GM18867 (cell line): ENCODE results near the gene GAGE2A.
"Not testable (repeated sequence)": the region's sequence is repeated elsewhere in the genome, so short reads cannot be mapped to it uniquely, and the experiment has no call there.

Experiments
- ATAC-seq: cut with Tn5 transposase; IDR thresholded peaks from one replicate; pipeline ENCODE4 v1.9.1; 2021; ENCODE audit warnings: mild to moderate bottlenecking, moderate library complexity; ENCODE audit not compliant: unreplicated experiment

The GAGE2A gene, protein sequence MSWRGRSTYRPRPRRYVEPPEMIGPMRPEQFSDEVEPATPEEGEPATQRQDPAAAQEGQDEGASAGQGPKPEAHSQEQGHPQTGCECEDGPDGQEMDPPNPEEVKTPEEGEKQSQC

DNA sequence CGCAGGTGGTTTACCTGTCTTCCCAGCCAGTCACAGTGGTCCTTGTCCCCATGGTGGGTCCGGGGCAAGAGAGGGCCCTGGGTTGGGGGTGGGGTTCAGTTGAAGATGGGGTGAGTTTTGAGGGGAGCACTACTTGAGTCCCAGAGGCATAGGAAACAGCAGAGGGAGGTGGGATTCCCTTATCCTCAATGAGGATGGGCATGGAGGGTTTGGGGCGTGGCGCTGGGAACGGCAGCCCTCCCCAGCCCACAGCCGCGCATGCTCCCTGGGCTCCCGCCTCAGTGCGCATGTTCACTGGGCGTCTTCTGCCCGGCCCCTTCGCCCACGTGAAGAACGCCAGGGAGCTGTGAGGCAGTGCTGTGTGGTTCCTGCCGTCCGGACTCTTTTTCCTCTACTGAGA lies at the start of gene GAGE2A:
GAGE2A (plus strand) TSS at position 301 of the 400 bp plus-strand sequence. CDS start 1,155 bp downstream, outside the sequence.
- not testable (repeated sequence) for ATAC-seq

DNA sequence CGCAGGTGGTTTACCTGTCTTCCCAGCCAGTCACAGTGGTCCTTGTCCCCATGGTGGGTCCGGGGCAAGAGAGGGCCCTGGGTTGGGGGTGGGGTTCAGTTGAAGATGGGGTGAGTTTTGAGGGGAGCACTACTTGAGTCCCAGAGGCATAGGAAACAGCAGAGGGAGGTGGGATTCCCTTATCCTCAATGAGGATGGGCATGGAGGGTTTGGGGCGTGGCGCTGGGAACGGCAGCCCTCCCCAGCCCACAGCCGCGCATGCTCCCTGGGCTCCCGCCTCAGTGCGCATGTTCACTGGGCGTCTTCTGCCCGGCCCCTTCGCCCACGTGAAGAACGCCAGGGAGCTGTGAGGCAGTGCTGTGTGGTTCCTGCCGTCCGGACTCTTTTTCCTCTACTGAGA lies 47.9 kb upstream of the GAGE2A start, which contains the start of gene GAGE12D:
GAGE12D (plus strand) TSS at position 301 of the 400 bp plus-strand sequence. CDS start 1,155 bp downstream, outside the sequence.
- not testable (repeated sequence) for ATAC-seq

GRCh38 chrX:49550989-49551388 lies 38.3 kb upstream of the GAGE2A start, which contains the start of gene GAGE12E:
TSS of gene GAGE12E (plus strand) at chrX:49551289. CDS start at chrX:49552444, 1,155 bp downstream.
- ATAC-seq, result not testable (repeated sequence)

GRCh38 chrX:49560542-49560941 lies 28.8 kb upstream of the GAGE2A start, which contains the start of gene GAGE12F:
TSS of gene GAGE12F (plus strand) at chrX:49560842. CDS start at chrX:49561997, 1,155 bp downstream.
- not testable (repeated sequence) for ATAC-seq

DNA sequence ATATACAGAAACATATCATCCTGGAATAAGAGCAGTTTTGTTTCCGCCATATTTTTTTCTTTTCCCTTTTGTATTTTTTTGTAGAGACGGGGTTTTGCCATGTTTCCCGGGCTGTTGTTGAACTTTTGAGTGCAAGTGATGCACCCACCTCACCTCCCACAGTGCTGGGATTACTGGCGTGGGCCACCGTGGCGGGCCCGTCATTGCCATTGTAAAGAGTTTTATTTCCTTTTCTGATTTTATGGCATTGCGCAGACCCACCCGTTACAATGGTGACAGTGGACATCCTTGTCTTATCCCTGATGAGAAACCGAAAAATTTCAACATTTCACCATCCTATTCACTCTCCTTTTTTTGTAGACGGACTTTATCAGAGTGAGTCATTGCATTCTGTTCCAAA lies 20.6 kb upstream of the GAGE2A start:
- ATAC-seq, result not testable (repeated sequence)

DNA sequence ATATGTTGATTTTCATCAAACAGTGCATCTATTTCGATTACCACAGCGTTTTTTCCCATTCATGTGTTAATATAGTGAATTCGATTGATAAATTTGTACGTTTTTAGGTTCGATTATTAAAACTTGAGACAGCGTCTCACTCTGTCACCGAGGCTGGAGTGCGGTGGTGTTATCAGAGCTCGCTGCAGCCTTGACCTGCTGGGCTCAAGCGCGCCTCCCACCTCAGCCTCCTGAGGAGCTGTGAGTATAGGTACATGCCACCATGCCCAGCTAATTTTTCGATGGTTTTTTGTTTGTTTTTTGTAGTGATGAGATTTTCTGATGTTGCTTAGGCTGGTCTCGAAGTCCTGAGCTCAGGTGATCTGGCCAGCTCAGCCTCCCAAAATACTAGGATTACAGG lies 20.1 kb upstream of the GAGE2A start:
- not testable (repeated sequence) for ATAC-seq

GRCh38 chrX:49570100-49570499 lies 19.2 kb upstream of the GAGE2A start, which contains the start of gene GAGE12G:
TSS of gene GAGE12G (plus strand) at chrX:49570400. CDS start at chrX:49571555, 1,155 bp downstream.
- ATAC-seq, result not testable (repeated sequence)

DNA sequence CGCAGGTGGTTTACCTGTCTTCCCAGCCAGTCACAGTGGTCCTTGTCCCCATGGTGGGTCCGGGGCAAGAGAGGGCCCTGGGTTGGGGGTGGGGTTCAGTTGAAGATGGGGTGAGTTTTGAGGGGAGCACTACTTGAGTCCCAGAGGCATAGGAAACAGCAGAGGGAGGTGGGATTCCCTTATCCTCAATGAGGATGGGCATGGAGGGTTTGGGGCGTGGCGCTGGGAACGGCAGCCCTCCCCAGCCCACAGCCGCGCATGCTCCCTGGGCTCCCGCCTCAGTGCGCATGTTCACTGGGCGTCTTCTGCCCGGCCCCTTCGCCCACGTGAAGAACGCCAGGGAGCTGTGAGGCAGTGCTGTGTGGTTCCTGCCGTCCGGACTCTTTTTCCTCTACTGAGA lies 9.6 kb upstream of the GAGE2A start, which contains the start of gene GAGE12H:
GAGE12H (plus strand) TSS at position 301 of the 400 bp plus-strand sequence. CDS start 1,155 bp downstream, outside the sequence.
- ATAC-seq, result not testable (repeated sequence)

GRCh38 chrX:49589769-49590478 lies 628 bp downstream of the GAGE2A start:
- ATAC-seq, result not testable (repeated sequence)

DNA sequence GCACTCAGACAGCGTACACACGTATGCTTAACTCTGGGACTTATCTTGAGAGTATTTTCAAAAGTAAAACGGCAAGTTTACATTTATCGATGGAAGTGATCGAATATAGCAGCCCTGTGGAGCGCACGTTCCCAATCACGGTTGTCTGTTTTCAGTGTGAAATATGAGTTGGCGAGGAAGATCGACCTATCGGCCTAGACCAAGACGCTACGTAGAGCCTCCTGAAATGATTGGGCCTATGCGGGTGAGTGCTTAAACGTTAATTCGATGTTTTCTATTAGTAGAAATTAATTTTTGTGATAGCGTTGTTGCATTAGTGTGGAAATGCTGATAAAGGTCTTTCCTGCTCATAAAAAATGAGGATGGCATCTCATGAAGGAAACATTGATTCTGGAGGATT lies 1.2 kb downstream of the GAGE2A start:
- not testable (repeated sequence) for ATAC-seq

- not testable (repeated sequence) for ATAC-seq
Observed at GRCh38 chrX:49598720-49599119, 9.4 kb downstream of the GAGE2A start, which contains the start of gene GAGE1. TSS of gene GAGE1 (plus strand) at chrX:49599020. CDS start at chrX:49600175, 1,155 bp downstream.

DNA sequence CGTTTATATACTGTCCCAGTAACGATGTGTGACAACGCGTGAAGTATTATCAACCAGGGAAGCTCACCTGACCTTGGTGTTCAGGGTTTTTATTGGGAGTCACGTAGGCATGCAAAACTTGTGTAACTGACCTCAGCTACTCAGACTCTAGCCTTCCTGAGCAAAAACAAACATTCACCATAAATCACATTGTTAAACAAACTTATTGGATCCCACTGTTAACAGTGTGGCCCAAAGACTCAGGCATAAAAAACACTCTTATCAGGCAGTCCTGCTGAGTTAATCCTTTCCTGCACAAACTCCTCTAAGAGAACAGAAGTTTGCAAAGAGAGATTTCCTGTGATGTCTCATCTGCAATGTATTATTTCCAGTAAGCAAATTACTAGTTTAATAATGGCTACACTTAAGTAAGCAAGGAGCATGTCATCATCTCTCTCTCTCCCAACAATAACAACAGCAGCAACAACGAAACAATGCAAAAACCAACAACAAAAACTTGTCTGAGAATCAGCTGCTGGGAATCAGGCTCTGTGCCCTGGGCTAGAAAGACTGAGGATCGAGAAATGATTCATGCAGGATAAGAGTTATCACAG lies 21.5 kb downstream of the GAGE2A start:
- ATAC-seq, result no peak

GRCh38 chrX:49618574-49618973 lies 29.3 kb downstream of the GAGE2A start:
- no peak for ATAC-seq

DNA sequence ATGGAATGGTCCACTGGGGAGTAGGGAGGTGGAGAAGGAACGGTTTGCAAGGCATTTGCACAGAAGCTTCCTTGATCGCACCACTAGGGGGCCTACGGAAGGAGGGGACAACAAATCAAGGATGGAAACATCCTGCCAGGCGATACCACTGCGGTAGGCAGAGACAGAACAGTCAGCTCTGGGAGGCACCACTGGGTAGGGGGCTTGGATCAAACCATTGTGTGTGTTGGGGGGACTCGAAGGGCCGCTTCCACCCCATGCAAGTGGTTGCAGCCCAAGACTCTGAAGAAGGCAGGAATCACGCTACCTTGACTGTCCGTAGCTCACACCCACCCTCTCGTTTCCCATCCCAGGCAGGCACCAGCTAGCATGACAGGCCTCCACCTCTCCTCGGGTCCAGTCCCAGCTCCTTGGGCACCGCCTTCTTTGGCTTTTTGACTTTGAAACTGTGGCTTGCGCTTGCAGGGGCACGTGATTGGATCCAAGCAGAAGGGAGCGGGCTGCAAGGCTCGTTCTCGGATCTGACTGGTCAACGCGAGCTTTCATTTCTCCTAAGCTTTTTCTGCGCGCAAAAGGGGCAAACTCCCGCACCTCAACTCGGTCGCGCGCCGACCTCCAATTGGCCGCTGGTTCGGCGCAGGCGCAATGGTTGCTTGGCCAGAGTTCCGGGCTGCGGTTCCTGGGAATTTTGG lies 37.9 kb downstream of the GAGE2A start:
- ATAC-seq, result no peak

DNA sequence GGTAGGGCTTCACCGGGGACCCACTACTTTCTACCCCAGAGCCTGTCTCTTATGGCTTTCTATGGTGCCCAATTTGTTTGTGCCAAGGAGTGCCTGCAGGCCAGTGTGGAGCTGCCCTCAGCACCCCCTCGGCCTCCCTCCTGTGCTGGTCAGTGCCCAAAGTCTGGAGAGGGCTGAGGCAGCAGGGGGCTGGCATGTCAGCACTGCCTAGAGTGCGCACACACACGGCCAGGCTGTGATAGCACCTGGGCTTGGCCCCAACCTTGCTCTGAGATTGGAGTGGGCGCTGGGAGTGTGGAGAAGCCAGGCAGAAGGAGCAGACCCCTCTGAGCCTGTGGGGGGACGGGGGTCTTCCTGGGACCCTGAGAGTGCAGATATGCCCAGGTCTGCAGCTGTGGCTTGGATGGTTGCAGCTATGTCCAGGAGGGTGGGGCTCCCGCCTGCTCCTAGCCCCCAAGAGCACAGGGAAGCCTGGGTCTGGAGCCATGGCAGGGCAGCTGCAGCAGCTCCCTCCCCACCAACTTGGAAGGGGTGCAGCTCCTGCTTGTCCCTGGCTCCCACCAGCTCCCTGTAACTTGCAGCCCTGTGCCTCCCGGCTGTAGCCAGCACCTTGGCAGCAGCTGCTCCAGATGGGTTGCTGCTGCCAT lies 55.8 kb downstream of the GAGE2A start:
- ATAC-seq, result no peak
